ENCODE measurements around the gene NRDE2. TPM values are rescaled to one million over a fixed set of nuclear protein-coding genes. Genes with fewer than 3 reads are reported as not detected.

NRDE2 gene
- total and polyA plus RNA-seq, 2 of the 4 experiments (the other 2 are of a cell fraction) = 4.5 to 9.3 TPM

DNA sequence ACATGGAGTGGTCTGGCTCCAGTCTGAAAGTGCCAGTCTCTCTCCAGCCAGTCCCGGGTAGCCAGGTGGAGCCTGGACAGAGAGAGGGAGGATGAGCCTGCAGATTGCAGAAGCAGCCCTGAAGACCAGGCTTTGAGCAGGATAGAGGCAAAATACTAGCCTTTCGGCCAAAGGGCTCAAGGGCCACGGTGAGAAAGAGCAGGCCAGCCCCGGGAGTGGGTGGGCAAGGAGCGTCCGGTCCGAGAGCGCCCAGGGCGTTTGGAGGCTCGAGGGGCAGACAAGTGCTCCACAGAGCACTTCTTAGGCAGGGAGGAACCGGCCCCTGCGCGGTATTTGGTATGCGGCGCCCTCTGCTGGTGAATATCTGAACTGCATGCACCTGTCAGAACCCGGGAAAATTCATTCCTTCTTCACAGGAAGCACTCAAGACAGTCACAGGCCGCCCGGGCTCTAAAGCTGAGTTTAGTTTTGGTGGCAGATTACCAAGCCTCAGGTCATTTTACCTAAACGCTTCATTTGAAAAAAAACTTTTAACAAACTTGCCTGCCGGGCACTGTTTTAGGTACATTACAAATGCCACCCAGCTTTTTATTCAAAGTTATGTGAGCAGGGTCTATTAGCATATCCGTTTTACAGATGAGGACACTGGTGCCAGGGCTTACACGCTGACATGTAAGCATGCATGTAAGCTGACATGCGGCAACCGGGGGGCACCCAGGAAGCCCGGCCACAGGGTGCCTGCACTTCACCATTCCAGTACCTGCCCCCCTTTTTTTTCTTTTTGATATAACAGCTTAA lies 96.4 kb downstream of the NRDE2 start:
- H3K4me3 ChIP-seq (ENCODE audit: insufficient read depth, low read depth, low read length) = no peak overlapping the region
- H3K23ac ChIP-seq (ENCODE audit: low read depth, low read length) = no peak overlapping the region
- no peaks in the 10 kb centered on the region for H3K9me1 ChIP-seq (ENCODE audit: insufficient read depth, low read length)
- no peak overlapping the region for H3K4ac ChIP-seq (ENCODE audit: low read depth, low read length)
- H3K56ac ChIP-seq (ENCODE audit: extremely low read depth, insufficient read depth, low read length) = no peak overlapping the region
- H3K27ac ChIP-seq (ENCODE audit: insufficient read depth, low read length) = no peak overlapping the region
- ChIA-PET POLR2A (ENCODE audit: unreplicated experiment) (no interaction called here), CTCF (interaction anchor here (0.6 to 1.9 kb wide), 4 partner anchors 9 to 262 kb away, joined by 3 to 14 read pairs (median 3); no protein-coding TSS in a partner anchor)
- no peak overlapping the region for H2AK9ac ChIP-seq (replicated peaks; ENCODE audit: low read depth, low read length, poor library complexity)
- no peak overlapping the region for H2BK20ac ChIP-seq (ENCODE audit: low read depth, low read length)
- no TSS peak for BruUV-seq (replicated peaks)
- no peaks in the 10 kb centered on the region for H3K4me1 ChIP-seq (ENCODE audit: control insufficient read depth, insufficient read depth, low read length)
- ATAC-seq (ENCODE audit: low read depth) (peak; percentile 98), DNase-seq (peak; percentile 35)
- no peak overlapping the region for H4K8ac ChIP-seq (ENCODE audit: low read depth in 2 of 2, low read length in 2 of 2)
- peaks cover 20% of the 10 kb centered on the region for H3K9me3 ChIP-seq (ENCODE audit: control insufficient read depth, insufficient read depth, low read length)
- no peaks in the 10 kb centered on the region for H4K20me1 ChIP-seq (ENCODE audit: insufficient read depth, low read length)
- intact Hi-C loops (cut with micrococcal nuclease) = loop anchor here (1.0 kb wide), 3 partner anchors 262 to 1208 kb away; no protein-coding TSS in a partner anchor
- no peaks in the 10 kb centered on the region; the same call in none of the 2 replicates for H3K27me3 ChIP-seq (ENCODE audit: control insufficient read depth, insufficient read depth, low read length)
- H2BK15ac ChIP-seq (ENCODE audit: low read depth, low read length) = no peak overlapping the region
- no peaks in the 10 kb centered on the region for H3K36me3 ChIP-seq (ENCODE audit: control insufficient read depth, insufficient read depth, low read length)
- no peak for TF ChIP-seq MAFK (IDR thresholded peaks at IDR 0.05; ENCODE audit: low read depth, low read length)
- no peak for TF ChIP-seq NFE2L2 (IDR thresholded peaks at IDR 0.05; ENCODE audit: low read depth, low read length)
- TF ChIP-seq, protein P1, sequence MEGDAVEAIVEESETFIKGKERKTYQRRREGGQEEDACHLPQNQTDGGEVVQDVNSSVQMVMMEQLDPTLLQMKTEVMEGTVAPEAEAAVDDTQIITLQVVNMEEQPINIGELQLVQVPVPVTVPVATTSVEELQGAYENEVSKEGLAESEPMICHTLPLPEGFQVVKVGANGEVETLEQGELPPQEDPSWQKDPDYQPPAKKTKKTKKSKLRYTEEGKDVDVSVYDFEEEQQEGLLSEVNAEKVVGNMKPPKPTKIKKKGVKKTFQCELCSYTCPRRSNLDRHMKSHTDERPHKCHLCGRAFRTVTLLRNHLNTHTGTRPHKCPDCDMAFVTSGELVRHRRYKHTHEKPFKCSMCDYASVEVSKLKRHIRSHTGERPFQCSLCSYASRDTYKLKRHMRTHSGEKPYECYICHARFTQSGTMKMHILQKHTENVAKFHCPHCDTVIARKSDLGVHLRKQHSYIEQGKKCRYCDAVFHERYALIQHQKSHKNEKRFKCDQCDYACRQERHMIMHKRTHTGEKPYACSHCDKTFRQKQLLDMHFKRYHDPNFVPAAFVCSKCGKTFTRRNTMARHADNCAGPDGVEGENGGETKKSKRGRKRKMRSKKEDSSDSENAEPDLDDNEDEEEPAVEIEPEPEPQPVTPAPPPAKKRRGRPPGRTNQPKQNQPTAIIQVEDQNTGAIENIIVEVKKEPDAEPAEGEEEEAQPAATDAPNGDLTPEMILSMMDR (conservative IDR thresholded peaks at IDR 0.05; ENCODE audit: low read depth, low read length) = peak; percentile 87
- no peak for TF ChIP-seq CEBPB (IDR thresholded peaks at IDR 0.05; ENCODE audit: low read depth, low read length)
- TF ChIP-seq, protein P2, sequence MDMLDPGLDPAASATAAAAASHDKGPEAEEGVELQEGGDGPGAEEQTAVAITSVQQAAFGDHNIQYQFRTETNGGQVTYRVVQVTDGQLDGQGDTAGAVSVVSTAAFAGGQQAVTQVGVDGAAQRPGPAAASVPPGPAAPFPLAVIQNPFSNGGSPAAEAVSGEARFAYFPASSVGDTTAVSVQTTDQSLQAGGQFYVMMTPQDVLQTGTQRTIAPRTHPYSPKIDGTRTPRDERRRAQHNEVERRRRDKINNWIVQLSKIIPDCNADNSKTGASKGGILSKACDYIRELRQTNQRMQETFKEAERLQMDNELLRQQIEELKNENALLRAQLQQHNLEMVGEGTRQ (IDR thresholded peaks at IDR 0.05; ENCODE audit: low read depth, low read length) = peak; percentile 19; the same call in 1 of the 2 replicates
- TF ChIP-seq CHD1 (IDR thresholded peaks at IDR 0.05; ENCODE audit: low read depth, low read length) = no peak
- no peak for TF ChIP-seq FOS (IDR thresholded peaks at IDR 0.05; ENCODE audit: low read depth, low read length)
- peak; percentile 80 for TF ChIP-seq SMC3 (IDR thresholded peaks at IDR 0.05; ENCODE audit: low read depth, low read length)
- TF ChIP-seq BHLHE40 (IDR thresholded peaks at IDR 0.05; ENCODE audit: low read depth, low read length) = no peak
- peak; percentile 84 for TF ChIP-seq RAD21 (IDR thresholded peaks at IDR 0.05; ENCODE audit: low read length)
- TF ChIP-seq RCOR1 (IDR thresholded peaks at IDR 0.05; ENCODE audit: insufficient replicate concordance, low read length) = no peak
- no peak for TF ChIP-seq MXI1 (IDR thresholded peaks at IDR 0.05; ENCODE audit: borderline replicate concordance, low read depth, low read length)
- no peak overlapping the region for H3K18ac ChIP-seq (ENCODE audit: low read depth, low read length)
- no peak overlapping the region for H2BK5ac ChIP-seq (ENCODE audit: low read depth, low read length, poor library complexity, severe bottlenecking)
- WGBS, 2 experiments (ENCODE audit: extremely low coverage in 2 of 2, insufficient read length in 1 of 2) = no CpG with 5 or more reads among the region's 25 CpGs
- H4K91ac ChIP-seq (ENCODE audit: insufficient read depth, low read depth, low read length) = no peak overlapping the region
- H3K14ac ChIP-seq (replicated peaks; ENCODE audit: low read depth, low read length) = no peak overlapping the region
- peak overlapping the region; percentile 67 for H2AFZ ChIP-seq (replicated peaks; ENCODE audit: low read length, poor library complexity)
- no peak overlapping the region for H2AK5ac ChIP-seq (ENCODE audit: low read depth, low read length)
- no peak overlapping the region for H3K4me2 ChIP-seq (ENCODE audit: low read depth, low read length)
- H3K9ac ChIP-seq (ENCODE audit: low read depth, low read length) = no peak overlapping the region
- in situ Hi-C loops (cut with MboI; ENCODE audit: low sequenced_read_pairs) = no loop called here
- no peak overlapping the region for H4K5ac ChIP-seq (ENCODE audit: low read depth, low read length)
- dilution Hi-C loops (cut with HindIII; ENCODE audit: low sequenced_read_pairs, unreplicated experiment) = no loop called here
- H3K79me1 ChIP-seq (ENCODE audit: low read depth in 1 of 2, low read length in 2 of 2) = no peaks in the 10 kb centered on the region
- no peak overlapping the region for H2BK120ac ChIP-seq (ENCODE audit: low read depth, low read length)

Data from IMR-90 (cell line).